A549 (cell line): ENCODE results near the gene RTL1.

ENCODE experiments used
- NR3C1 ChIP-seq: fragments of >200 bp; sonication (Bioruptor Twin); formaldehyde crosslinking; IDR thresholded peaks from 3 replicates; pipeline ENCODE4 v1.6.1; 2017
- POLR2AphosphoS2 ChIP-seq: conservative IDR thresholded peaks from 2 replicates; pipeline ENCODE4 v1.6.1; 2012; ENCODE audit warnings: low read length, improper control_type of control experiment, inconsistent platforms
- RAD21 ChIP-seq, 2 experiments: fragments of >200 bp in 1 of 2; sonication (Bioruptor Twin) in 1 of 2; formaldehyde crosslinking in 1 of 2; IDR thresholded peaks in 1 of 2; conservative IDR thresholded peaks in 1 of 2; 2 replicates in 1 of 2; 3 replicates in 1 of 2; pipeline ENCODE4 v1.6.1; 2012 to 2018; ENCODE audit warnings: inconsistent platforms in 1 of 2
- ZFP36 ChIP-seq: fragments of 450-650 bp; IDR thresholded peaks from 2 replicates; pipeline ENCODE4 v1.6.1; 2014; ENCODE audit warnings: borderline replicate concordance; ENCODE audit not compliant: partially characterized antibody
- TF ChIP-seq, protein P1 (sequence below): fragments of >200 bp; sonication (Bioruptor Twin); formaldehyde crosslinking; IDR thresholded peaks from 3 replicates; pipeline ENCODE4 v1.5.1; 2016
- TF ChIP-seq, protein P2 (sequence below): fragments of 450-650 bp; IDR thresholded peaks from 2 replicates; pipeline ENCODE4 v1.6.1; 2014; ENCODE audit warnings: antibody characterized with exemption

DNA sequence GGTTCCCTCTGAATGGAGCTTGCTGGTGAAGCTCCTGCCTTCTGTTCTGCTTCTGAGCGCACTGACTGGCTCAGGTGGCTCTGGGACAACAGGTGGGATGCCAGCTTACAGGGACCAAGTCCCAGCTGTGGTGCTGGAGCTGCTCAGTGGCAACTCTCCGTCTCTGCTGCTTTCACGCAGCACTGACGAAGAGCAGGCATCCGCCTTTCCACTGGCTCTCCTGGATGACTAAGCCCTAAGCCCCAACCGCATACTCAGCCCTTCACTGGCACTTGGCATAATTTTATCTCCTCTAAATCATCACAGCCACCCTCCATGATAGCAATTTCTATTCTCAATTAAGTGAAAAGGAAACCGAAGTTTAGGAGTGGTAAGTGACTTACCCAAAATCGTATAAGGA is 3.7 kb upstream of the RTL1 start:
- TF ChIP-seq, protein P1, sequence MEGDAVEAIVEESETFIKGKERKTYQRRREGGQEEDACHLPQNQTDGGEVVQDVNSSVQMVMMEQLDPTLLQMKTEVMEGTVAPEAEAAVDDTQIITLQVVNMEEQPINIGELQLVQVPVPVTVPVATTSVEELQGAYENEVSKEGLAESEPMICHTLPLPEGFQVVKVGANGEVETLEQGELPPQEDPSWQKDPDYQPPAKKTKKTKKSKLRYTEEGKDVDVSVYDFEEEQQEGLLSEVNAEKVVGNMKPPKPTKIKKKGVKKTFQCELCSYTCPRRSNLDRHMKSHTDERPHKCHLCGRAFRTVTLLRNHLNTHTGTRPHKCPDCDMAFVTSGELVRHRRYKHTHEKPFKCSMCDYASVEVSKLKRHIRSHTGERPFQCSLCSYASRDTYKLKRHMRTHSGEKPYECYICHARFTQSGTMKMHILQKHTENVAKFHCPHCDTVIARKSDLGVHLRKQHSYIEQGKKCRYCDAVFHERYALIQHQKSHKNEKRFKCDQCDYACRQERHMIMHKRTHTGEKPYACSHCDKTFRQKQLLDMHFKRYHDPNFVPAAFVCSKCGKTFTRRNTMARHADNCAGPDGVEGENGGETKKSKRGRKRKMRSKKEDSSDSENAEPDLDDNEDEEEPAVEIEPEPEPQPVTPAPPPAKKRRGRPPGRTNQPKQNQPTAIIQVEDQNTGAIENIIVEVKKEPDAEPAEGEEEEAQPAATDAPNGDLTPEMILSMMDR: no peak
- TF ChIP-seq, protein P2, sequence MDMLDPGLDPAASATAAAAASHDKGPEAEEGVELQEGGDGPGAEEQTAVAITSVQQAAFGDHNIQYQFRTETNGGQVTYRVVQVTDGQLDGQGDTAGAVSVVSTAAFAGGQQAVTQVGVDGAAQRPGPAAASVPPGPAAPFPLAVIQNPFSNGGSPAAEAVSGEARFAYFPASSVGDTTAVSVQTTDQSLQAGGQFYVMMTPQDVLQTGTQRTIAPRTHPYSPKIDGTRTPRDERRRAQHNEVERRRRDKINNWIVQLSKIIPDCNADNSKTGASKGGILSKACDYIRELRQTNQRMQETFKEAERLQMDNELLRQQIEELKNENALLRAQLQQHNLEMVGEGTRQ: no peak
- TF ChIP-seq POLR2AphosphoS2 (no peak), NR3C1 (no peak), RAD21 (conservative IDR thresholded peaks at IDR 0.05 in 1 of 2, IDR thresholded peaks at IDR 0.05 in 1 of 2) (no peak), ZFP36 (no peak)
